Measurements from ENCODE around the gene NACA2.

NACA2 gene

DNA sequence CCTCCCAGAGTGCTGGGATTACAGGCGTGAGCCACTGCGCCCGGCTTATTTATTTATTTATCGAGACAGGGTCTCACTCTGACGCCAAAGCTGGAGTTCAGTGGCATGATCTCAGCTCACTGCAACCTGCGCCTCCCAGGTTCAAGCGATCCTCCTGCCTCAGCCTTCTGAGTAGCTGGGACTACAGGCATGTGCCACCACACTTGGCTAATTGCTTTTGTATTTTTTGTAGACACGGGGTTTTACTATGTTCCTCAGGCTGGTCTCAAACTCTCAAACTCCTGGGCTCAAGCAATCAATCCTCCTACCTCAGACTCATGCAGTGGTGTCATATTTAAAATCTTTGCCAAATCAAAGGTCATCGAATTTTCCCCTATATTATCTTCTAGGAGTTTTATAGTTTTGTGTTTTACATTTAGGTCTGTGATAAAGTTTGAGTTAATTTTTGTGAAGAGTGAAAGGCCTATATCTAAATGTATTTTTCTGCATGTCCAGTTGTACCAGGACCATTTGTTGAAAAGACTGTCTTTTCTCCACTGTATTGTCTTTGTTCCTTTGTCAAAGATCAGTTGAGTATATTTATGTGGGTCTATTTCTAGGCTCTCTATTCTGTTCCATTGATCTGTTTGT, 47.1 kb downstream of the NACA2 start:
- DNase-seq: no peak

DNA sequence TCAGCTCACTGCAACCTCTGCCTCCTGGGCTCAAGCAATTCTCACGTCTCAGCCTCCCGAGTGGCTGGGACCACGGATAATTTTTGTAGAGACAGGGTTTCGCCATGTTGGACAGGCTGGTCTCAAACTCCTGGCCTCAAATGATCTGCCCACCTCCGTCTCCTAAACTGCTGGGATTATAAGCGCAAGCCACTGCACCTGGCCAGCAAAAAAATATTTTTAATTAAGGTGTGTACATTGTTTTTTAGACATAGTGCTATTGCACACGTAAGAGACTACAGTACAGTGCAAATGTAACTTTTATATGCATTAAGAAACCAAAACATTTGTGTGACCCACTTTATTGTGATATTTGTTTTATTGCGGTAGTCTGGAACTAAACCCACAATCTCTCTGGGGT, 49.0 kb downstream of the NACA2 start:
- no peak for DNase-seq

DNA sequence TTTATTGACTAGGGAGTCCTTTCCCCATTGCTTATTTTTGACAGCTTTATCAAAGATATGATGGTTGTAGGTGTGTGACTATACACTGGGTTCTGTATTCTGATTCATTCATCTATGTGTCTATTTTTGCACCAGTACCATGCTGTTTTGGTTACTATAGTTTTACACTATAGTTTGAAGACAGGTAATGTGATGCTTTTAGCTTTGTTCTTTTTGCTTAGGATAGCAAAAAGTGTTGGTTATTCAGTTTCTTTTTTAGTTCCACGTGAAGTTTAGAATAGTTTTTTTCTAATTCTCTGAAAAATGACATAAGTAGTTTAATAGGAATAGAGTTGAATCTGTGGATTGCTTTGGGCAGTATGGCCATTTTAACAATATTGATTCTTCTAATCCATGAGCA, 50.1 kb downstream of the NACA2 start:
- DNase-seq: no peak
